Activated CD4-positive, CD25-positive, alpha-beta regulatory T cell treated with anti-CD3 and anti-CD28 coated beads, Interleukin-2, amount 50 U/mL, for 24 hours (primary cell): ENCODE data around the gene PSMB2.

Experiments used
- ATAC-seq, 2 donors: fragments of 150-1000 bp; cut with Tn5 transposase; one replicate each; pipeline ENCODE4 v1.10.0; 2021; ENCODE audit warnings: mild to moderate bottlenecking in 1 of 2, moderate library complexity in 1 of 2

PSMB2 gene

DNA sequence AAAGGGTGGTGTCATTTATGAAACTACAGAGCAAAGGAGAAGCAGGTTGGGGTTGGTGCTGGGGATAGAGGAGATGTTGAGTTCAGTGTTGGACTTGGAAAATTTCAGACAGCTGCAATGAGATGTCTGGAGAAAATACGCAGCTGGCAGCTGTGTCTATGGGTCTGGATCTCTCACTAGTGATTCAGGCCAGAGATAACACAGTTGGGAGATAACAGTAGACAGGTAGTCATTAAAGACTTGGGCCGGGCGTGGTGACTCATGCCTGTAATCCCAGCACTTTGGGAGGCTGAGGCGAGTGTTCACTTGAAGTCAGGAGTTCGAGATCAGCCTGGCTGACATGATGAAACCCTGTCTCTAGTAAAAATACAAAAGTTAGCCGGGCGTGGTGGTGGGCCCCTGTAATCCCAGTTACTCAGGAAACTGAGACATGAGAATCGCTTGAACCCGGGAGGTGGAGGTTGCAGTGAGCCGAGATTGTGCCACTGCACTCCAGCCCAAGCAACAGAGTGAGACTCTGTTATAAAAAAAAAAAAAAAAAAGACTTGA, 70.7 kb downstream of the PSMB2 start:
- ATAC-seq: no peak

GRCh38 chr1:35569936-35570335, 71.4 kb downstream of the PSMB2 start:
- no peak for ATAC-seq

- ATAC-seq: peak; percentile 39 to 50
Observed at GRCh38 chr1:35568975-35569395, 72.3 kb downstream of the PSMB2 start.

DNA sequence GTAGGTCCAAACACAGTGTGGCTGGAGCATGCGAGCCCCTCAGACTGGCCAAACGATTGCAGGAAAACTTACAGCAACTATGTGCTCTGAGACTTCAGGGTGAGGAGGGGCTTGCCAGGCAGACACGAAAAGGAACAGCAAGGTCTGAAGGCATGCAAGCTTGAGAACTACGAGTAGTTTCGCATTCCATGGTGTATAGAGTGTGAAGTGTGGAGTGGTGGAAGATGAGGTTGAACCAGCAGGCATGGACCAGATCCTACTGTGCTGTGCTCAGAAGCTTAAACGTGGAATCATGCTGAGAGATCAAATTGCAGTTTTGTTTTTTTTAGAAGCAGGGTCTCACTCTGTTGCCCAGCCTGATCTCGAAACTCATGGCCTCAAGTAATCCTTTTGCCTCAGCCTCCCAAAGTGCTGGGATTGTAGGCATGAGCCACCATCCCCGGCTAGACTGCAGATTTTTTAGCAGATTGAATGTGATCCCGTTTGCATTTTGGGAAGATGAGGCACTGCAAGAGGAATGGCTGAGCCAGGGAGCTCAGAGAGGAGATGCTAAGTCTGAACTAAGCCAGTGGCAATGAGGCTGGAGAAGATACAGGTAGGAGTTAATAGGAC, 73.3 kb downstream of the PSMB2 start:
- no peak for ATAC-seq

GRCh38 chr1:35565742-35566133, 75.6 kb downstream of the PSMB2 start:
- no peak for ATAC-seq

DNA sequence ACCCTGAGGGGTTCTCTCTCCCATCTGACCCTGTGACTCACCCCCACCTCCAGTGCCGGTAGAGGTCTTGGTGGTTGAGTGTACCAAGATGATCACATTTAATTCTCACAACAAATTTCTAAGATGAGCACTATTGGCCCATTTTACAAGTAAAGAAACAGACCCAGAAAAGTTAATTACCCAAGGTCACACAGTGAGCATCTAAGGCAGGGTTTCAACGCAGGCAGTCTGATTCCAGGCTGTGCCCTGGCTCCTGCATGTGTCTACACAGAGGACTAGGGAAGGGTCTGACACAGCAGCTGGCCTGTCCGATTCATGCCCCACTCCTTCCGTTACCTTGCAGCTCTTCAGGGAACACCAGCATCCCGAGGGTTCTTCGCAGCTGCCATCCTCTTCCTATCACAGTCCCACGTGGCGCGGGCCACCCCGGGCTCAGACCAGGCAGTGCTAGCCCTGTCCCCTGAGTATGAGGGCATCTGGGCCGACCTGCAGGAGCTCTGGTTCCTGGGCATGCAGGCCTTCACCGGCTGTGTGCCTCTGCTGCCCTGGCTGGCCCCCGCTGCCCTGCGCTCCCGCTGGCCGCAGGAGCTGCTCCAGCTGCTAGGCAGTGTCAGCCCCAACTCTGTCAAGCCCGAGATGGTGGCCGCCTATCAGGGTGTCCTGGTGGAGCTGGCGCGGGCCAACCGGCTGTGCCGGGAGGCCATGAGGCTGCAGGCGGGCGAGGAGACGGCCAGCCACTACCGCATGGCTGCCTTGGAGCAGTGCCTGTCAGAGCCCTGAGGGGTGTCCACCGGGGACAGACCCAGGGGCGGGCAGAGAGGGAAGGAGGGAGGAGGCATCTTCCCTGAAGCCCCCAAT, 76.2 kb downstream of the PSMB2 start:
- ATAC-seq: no peak

DNA sequence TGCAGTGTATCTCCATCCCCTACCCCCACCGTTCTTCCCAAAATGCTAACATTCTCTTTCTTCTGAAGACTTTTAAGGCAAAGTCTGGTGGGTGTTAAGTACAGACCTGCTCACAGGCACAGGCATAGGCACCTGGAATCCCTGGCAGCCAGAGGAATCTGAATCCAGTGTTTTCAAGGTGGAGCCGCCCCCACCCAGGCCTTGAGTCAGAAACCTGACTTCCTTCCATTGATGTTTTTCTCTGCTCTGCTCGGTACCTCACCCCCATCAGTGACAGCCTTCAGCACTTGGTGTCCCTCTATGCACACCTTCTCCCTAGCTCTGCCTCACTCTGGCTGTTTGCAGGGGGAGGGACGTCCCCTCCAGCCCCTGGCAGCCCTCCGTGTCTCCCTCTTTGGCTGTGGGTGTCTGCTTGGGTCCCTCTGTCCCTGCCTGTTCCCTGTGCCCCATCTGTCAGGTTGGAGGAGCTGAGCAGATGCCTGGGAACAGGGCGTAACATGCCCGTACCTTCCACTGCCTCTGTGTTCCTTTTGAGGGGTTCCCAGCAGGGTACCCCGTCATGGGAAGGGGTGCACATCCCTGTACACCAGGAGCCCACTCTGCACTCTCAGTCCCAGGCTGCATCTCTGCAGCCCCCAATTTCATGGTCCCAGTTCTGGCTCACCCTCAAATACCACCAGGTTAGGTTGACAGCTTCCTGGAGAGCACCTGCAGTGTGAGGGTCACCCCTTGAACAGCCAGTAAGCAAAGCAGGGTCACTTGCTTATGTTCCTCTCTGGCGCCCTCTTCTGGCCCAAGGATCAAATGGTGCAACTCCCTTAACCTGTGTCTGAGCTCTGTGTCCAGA, 77.1 kb downstream of the PSMB2 start:
- peak; percentile 65 to 71 for ATAC-seq

GRCh38 chr1:35563166-35563565, 78.2 kb downstream of the PSMB2 start:
- no peak for ATAC-seq

DNA sequence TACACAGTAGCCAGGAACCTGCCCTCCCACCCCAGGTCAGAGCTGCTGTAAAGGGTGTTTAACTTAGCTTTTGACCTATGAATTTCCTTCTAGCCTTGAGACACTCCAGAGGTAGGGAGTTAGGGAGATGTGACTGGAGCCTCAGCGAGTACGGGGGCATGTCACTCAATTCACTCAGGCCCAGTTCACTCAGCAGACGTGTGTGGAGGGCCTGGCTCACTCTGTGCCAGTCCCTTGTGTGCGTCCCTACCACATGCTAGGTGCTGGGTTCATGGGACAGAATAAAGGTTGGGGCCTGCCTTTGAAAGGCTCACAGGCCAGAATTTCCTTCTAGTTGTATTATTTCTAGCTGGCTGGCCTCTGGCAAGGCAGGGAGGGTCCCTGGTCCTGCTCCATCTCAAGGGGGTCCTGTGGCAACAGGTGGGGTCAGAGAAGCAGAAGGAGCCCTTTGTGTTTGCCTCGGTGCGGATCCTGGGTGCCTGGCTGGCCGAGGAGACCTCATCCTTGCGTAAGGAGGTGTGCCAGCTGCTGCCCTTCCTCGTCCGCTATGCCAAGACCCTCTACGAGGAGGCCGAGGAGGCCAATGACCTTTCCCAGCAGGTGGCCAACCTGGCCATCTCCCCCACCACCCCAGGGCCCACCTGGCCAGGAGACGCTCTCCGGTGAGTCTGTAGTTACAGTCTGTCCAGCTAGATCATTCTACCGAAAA, 79.2 kb downstream of the PSMB2 start:
- ATAC-seq: no peak

DNA sequence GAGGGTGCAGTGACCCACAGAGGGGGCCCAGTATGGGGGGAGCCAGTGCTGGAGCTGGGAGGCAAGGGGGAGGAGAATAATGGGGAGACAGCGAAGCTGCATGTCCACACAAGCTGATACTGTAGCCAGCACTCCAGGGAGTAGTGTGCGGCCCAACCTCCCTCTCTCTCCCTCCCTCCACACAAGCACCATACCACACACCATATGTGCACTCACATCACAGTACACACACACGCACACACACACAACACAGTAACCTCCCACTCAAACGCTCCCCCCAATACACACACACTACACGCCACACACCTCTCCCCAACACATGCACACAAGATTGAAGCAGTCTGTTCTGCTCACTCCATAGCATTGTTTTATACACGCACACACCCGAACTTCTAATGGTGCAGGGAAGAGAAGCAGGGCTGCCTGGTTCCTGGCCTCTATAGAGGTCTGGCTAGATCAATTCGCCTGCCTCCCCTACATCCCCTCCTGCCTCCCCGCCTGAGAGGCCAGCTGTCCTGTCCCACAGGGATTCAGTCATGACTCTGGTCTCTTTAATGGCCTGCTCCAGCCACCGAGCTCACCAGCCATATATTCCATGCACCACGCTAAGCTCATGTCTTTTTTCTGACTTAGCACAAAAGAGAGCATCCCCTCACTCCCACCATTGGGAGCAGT, 79.9 kb downstream of the PSMB2 start:
- ATAC-seq: no peak

GRCh38 chr1:35560256-35561225, 80.8 kb downstream of the PSMB2 start:
- no peak for ATAC-seq

- no peak for ATAC-seq
Observed at GRCh38 chr1:35559317-35559944, 81.9 kb downstream of the PSMB2 start.

GRCh38 chr1:35558374-35559316, 82.7 kb downstream of the PSMB2 start:
- no peak for ATAC-seq

GRCh38 chr1:35557611-35558373, 83.5 kb downstream of the PSMB2 start, which contains the start of gene NCDN:
NCDN (plus strand) TSS chr1:35557799; CDS start chr1:35558191, 392 bp downstream.
- ATAC-seq: peak; percentile 90 to 95

- ATAC-seq: peak; percentile 66 to 74
Observed at GRCh38 chr1:35557118-35557610, 84.2 kb downstream of the PSMB2 start, which contains the start of gene KIAA0319L. KIAA0319L (minus strand) TSS chr1:35557403; CDS start chr1:35554491, 2,912 bp downstream.

- ATAC-seq: no peak
Observed at GRCh38 chr1:35556484-35557117, 84.7 kb downstream of the PSMB2 start.
